NT2/D1 (cell line): Measurements from ENCODE around the gene MAP2K5.

Source experiments
- SUZ12 ChIP-seq: IDR thresholded peaks from 2 replicates; pipeline ENCODE4 v1.6.1; 2011; ENCODE audit not compliant: insufficient read length, insufficient read depth; ENCODE audit errors: extremely low read depth
- YY1 ChIP-seq: IDR thresholded peaks from 2 replicates; pipeline ENCODE4 v1.6.1; 2011; ENCODE audit not compliant: insufficient read length, insufficient read depth
- ZNF274 ChIP-seq: IDR thresholded peaks from 2 replicates; pipeline ENCODE4 v1.6.1; 2011; ENCODE audit warnings: mild to moderate bottlenecking, low read depth, low read length

GRCh38 chr15:67843571-67844387 is 301.3 kb downstream of the MAP2K5 start:
- TF ChIP-seq YY1 (no peak), SUZ12 (no peak), ZNF274 (no peak)
